K562 (cell line): ENCODE results near the gene FHIT. TPM values are rescaled to one million over a fixed set of nuclear protein-coding genes. Genes with fewer than 3 reads are reported as not detected.

Experiments used
- ATAC-seq: fragments of 200-7000 bp; cut with Tn5 transposase; 3 replicates; pipeline ENCODE4 v1.9.1; 2020; ENCODE audit warnings: moderate library complexity
- BruUV-seq: library from RNA; stranded (reverse); fragments of 400-500 nt; replicated peaks from 2 replicates; lab custom pipeline; 2021; lab: Mats Ljungman, UMichigan
- CTCF ChIA-PET: fragments of 300-600 bp; formaldehyde crosslinking; extraction: SDS; loops from one replicate; lab custom pipeline; 2021; ENCODE audit warnings: low intra/inter-chr PET ratio; lab: Yijun Ruan, JAX
- POLR2A ChIA-PET: fragments of 300-600, 350-650 bp; sonication (Branson Sonifier 250); formaldehyde crosslinking; extraction: SDS; loops from one replicate; lab custom pipeline; 2021; ENCODE audit warnings: antibody characterized with exemption, inconsistent platforms; lab: Yijun Ruan, JAX
- DNase-seq, 4 experiments: peaks; one replicate each; pipeline versions ENCODE4 v3.0.0 to v3.0.0-alpha.2; 2011 to 2018; ENCODE audit warnings: low spot score in 3 of 4, mixed read lengths in 3 of 4; ENCODE audit errors: extremely low read depth in 1 of 4
- FAIRE-seq: peaks from 2 replicates; lab custom pipeline; 2011; peaks lifted over from hg19 to GRCh38; lab: Jason Lieb, UNC
- H2AFZ ChIP-seq: 2 replicates; pipeline ENCODE4 v1.6.0; 2011; ENCODE audit warnings: low read depth, low read length, control low read depth, inconsistent platforms
- H3K27ac ChIP-seq: fragments of 200-600 bp; 3 replicates; pipeline ENCODE4 v1.8.0; 2011; ENCODE audit warnings: low read depth, mild to moderate bottlenecking, control low read depth, inconsistent platforms, low read length, moderate library complexity, mixed read lengths; ENCODE audit errors: extremely low read depth
- H3K27me3 ChIP-seq, 2 experiments: fragments of 300-600 bp in 1 of 2; 2 replicates in 1 of 2; 3 replicates in 1 of 2; pipeline versions ENCODE4 v1.6.0 to v1.8.0; 2011; ENCODE audit warnings: inconsistent platforms in 2 of 2, low read length in 2 of 2, mild to moderate bottlenecking in 1 of 2, mixed read lengths in 1 of 2, moderate library complexity in 1 of 2; ENCODE audit not compliant: control insufficient read depth in 2 of 2, insufficient read depth in 2 of 2
- H3K36me3 ChIP-seq: fragments of 300-600 bp; 3 replicates; pipeline ENCODE4 v1.8.0; 2011; ENCODE audit warnings: mild to moderate bottlenecking, low read length, inconsistent platforms; ENCODE audit not compliant: control insufficient read depth, insufficient read depth
- H3K4me1 ChIP-seq, 2 experiments: fragments of 200-600 bp in 1 of 2; replicated peaks in 1 of 2; 2 replicates in 1 of 2; 3 replicates in 1 of 2; pipeline versions ENCODE4 v1.5.1 to v1.8.0; 2011; ENCODE audit warnings: inconsistent platforms in 2 of 2, low read length in 2 of 2, mild to moderate bottlenecking in 1 of 2, mixed read lengths in 1 of 2, moderate library complexity in 1 of 2; ENCODE audit not compliant: control insufficient read depth in 2 of 2, insufficient read depth in 2 of 2
- H3K4me2 ChIP-seq: 2 replicates; pipeline ENCODE4 v1.6.1; 2011; ENCODE audit warnings: low read length, control low read depth, inconsistent platforms, mixed read lengths; ENCODE audit not compliant: insufficient read depth
- H3K4me3 ChIP-seq: fragments of 200-600 bp; sonication (generic), shearing (Covaris generic); 2 replicates; pipeline ENCODE4 v1.5.1; 2016; ENCODE audit warnings: control low read depth, inconsistent platforms
- H3K79me2 ChIP-seq: fragments of 200-600 bp; 3 replicates; pipeline ENCODE4 v1.8.0; 2011; ENCODE audit warnings: low read length, inconsistent platforms; ENCODE audit not compliant: control insufficient read depth, insufficient read depth
- H3K9ac ChIP-seq, 2 experiments: 2 replicates each; pipeline versions ENCODE4 v1.6.0 to v1.6.1; 2011; ENCODE audit warnings: low read depth in 2 of 2, low read length in 2 of 2, control low read depth in 1 of 2, inconsistent platforms in 1 of 2, mild to moderate bottlenecking in 1 of 2, mixed read lengths in 1 of 2; ENCODE audit not compliant: insufficient read depth in 1 of 2
- H3K9me1 ChIP-seq: one replicate; pipeline ENCODE4 v1.6.0; 2011; ENCODE audit warnings: inconsistent platforms, mild to moderate bottlenecking, low read length, moderate library complexity; ENCODE audit not compliant: control insufficient read depth, insufficient read depth
- H3K9me3 ChIP-seq: replicated peaks from 2 replicates; pipeline ENCODE4 v1.5.1; 2011; ENCODE audit warnings: low read depth, low read length, inconsistent platforms; ENCODE audit not compliant: control insufficient read depth, insufficient read depth
- H4K20me1 ChIP-seq: replicated peaks from 2 replicates; pipeline ENCODE4 v1.6.1; 2011; ENCODE audit warnings: low read length, inconsistent platforms, mixed read lengths; ENCODE audit not compliant: control insufficient read depth, insufficient read depth
- NCOR1 ChIP-seq: fragments of 450-650 bp; IDR thresholded peaks from 2 replicates; pipeline ENCODE4 v1.6.1; 2016; ENCODE audit warnings: mild to moderate bottlenecking, moderate library complexity
- WGBS: fragments of 100-300 bp; shearing (Covaris generic); methylation state at CpG from one replicate; pipeline ENCODE4 v1.1.6; 2016; ENCODE audit warnings: low coverage, mixed read lengths; ENCODE audit not compliant: insufficient coverage; ENCODE audit errors: missing lambda C conversion rate; 5-methylcytosine and 5-hydroxymethylcytosine counted together
- in situ Hi-C: fragments of 300-500 bp; cut with MboI; formaldehyde crosslinking; loops from 4 replicates; pipeline ENCODE4 v1.15.0; 2018; ENCODE audit warnings: inconsistent platforms, mixed read lengths
- intact Hi-C: fragments of 100-400 bp; cut with micrococcal nuclease; formaldehyde crosslinking; loops from 2 replicates; pipeline ENCODE4 v1.14.2; 2022
- polyA plus RNA-seq, 8 experiments: library from polyadenylated mRNA; depleted of rRNA in 4 of 8; stranded (reverse) in 5 of 8; unstranded in 3 of 8; fragments of >200 nt; fragmentation: Nextera tagmentation in 2 of 8; fragmentation: Illumina TruSeq in 1 of 8; extraction: Ambion mirVana in 2 of 8; extraction: Trizol in 1 of 8; gene quantifications; 2 replicates each; pipeline versions ENCODE4 v1.2.1 to v1.2.3, GENCODE V29; 2011 to 2014; ENCODE audit warnings: inconsistent platforms in 1 of 8, missing spikeins in 1 of 8
- total RNA-seq, 7 experiments: library from RNA; depleted of rRNA in 6 of 7; stranded (reverse); fragments of >200 nt in 6 of 7; fragmentation: Illumina TruSeq in 2 of 7; extraction: Trizol in 2 of 7; gene quantifications; 2 replicates each; pipeline versions ENCODE4 v1.2.1 to v1.2.3, GENCODE V29; 2011 to 2021; ENCODE audit warnings: low replicate concordance in 1 of 7
- TF ChIP-seq, protein P1 (sequence below): sonication (generic); formaldehyde crosslinking; IDR thresholded peaks from 2 replicates; pipeline ENCODE4 v1.8.0; 2023; ENCODE audit warnings: missing genetic modification reagents, mild to moderate bottlenecking, borderline replicate concordance

Gene FHIT
- total and polyA plus RNA-seq, 9 of the 15 experiments (the other 6 are each of a cell fraction or from before 2014, with no cell fraction given): 1.7 to 9.1 (median 4.3) TPM

DNA sequence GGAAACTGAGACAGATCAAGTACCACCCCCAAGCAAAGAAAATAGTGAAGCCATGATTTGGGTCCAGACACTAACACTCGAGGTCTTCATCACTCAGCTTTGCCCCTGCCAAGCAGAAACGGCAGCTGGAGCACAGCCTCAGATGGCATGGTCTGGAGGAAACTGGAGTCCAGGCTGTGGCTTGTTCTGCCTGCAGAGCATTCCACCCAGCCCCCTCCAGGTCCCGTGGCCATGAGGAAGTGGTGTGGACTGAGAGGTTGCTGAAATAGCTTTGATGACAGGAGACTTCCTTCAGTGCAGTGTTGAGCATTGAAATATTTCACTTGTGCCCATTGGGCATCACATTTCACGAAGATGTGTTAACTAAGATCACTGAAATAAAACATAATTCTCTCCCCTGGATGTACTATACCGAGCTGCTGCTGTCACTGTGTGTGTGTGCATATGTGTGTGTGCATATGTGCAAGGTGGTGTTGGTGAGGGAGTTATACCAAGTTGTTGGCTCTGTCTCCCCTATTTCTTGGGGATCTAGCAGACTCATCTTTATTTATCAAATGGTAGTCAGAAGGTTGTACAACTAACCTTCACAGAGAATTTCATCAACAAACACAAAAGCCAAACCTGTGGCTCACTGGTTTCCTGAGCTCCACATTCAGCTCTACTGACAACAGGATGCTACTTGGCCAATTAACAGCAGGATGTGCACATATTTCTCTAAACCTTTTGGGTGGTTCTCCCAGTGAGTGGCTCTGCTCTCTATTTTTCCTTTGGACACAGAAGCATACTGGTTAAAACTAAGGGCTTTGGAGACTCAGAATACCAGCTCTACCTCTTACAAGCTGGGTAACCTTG, 1541.3 kb downstream of the FHIT start:
- Histone ChIP-seq H3K4me1 (no peaks in the 10 kb centered on the region), H3K79me2 (no peaks in the 10 kb centered on the region), H3K27ac (no peak overlapping the region), H3K9me3 (no peaks in the 10 kb centered on the region)
- BruUV-seq: no TSS peak
- no peak for ATAC-seq
- POLR2A ChIA-PET: interaction anchor here (0.9 kb wide), 1 partner anchor 8 kb away, joined by 4 read pairs; no protein-coding TSS in a partner anchor
- TF ChIP-seq, protein P1, sequence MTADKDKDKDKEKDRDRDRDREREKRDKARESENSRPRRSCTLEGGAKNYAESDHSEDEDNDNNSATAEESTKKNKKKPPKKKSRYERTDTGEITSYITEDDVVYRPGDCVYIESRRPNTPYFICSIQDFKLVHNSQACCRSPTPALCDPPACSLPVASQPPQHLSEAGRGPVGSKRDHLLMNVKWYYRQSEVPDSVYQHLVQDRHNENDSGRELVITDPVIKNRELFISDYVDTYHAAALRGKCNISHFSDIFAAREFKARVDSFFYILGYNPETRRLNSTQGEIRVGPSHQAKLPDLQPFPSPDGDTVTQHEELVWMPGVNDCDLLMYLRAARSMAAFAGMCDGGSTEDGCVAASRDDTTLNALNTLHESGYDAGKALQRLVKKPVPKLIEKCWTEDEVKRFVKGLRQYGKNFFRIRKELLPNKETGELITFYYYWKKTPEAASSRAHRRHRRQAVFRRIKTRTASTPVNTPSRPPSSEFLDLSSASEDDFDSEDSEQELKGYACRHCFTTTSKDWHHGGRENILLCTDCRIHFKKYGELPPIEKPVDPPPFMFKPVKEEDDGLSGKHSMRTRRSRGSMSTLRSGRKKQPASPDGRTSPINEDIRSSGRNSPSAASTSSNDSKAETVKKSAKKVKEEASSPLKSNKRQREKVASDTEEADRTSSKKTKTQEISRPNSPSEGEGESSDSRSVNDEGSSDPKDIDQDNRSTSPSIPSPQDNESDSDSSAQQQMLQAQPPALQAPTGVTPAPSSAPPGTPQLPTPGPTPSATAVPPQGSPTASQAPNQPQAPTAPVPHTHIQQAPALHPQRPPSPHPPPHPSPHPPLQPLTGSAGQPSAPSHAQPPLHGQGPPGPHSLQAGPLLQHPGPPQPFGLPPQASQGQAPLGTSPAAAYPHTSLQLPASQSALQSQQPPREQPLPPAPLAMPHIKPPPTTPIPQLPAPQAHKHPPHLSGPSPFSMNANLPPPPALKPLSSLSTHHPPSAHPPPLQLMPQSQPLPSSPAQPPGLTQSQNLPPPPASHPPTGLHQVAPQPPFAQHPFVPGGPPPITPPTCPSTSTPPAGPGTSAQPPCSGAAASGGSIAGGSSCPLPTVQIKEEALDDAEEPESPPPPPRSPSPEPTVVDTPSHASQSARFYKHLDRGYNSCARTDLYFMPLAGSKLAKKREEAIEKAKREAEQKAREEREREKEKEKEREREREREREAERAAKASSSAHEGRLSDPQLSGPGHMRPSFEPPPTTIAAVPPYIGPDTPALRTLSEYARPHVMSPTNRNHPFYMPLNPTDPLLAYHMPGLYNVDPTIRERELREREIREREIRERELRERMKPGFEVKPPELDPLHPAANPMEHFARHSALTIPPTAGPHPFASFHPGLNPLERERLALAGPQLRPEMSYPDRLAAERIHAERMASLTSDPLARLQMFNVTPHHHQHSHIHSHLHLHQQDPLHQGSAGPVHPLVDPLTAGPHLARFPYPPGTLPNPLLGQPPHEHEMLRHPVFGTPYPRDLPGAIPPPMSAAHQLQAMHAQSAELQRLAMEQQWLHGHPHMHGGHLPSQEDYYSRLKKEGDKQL (CRISPR knock-in tag): no peak
- TF ChIP-seq NCOR1: no peak
- TF ChIP-seq, all 486 proteins: peak for 0
- DNase-seq (no peak), FAIRE-seq (no peak)
- Histone ChIP-seq H3K36me3 (no peaks in the 10 kb centered on the region), H3K4me3 (no peak overlapping the region), H4K20me1 (no peaks in the 10 kb centered on the region), H3K9ac (no peak overlapping the region), H3K4me2 (no peak overlapping the region), H2AFZ (no peak overlapping the region), H3K27me3 (no peaks in the 10 kb centered on the region), H3K9me1 (no peaks in the 10 kb centered on the region)
- CTCF ChIA-PET: no interaction called here
- intact Hi-C loops: no loop called here
- WGBS: 0% methylated on average over 5 of the region's 5 CpGs
- in situ Hi-C loops: no loop called here
